Aorta (tissue), 5 donors: ENCODE measurements around the gene SPATA16. TPM values are rescaled to one million over a fixed set of nuclear protein-coding genes. Genes with fewer than 3 reads are reported as not detected.

Source experiments
- ATAC-seq: fragments of 200-7000 bp; cut with Tn5 transposase; one replicate; pipeline ENCODE4 v1.9.1; 2022; ENCODE audit warnings: moderate library complexity; ENCODE audit not compliant: low FRiP score
- DNase-seq, 2 donors: peaks; one replicate each; pipeline ENCODE4 v3.0.0-alpha.2; 2020
- H3K27ac ChIP-seq, 2 donors: one replicate each; pipeline ENCODE4 v1.5.1; 2013; ENCODE audit warnings: low read length in 2 of 2, mild to moderate bottlenecking in 2 of 2, moderate library complexity in 2 of 2, control low read depth in 1 of 2, inconsistent platforms in 1 of 2, low read depth in 1 of 2
- H3K27me3 ChIP-seq, 2 donors: one replicate each; pipeline ENCODE4 v1.6.1; 2013; ENCODE audit warnings: control low read depth in 1 of 2, low read length in 1 of 2, mild to moderate bottlenecking in 1 of 2, moderate library complexity in 1 of 2; ENCODE audit not compliant: insufficient read depth in 2 of 2, control insufficient read depth in 1 of 2
- H3K36me3 ChIP-seq, 2 donors: one replicate each; pipeline ENCODE4 v1.6.1; 2013; ENCODE audit warnings: control low read depth in 1 of 2, low read length in 1 of 2, mild to moderate bottlenecking in 1 of 2; ENCODE audit not compliant: insufficient read depth in 2 of 2, control insufficient read depth in 1 of 2
- H3K4me1 ChIP-seq, 2 donors: one replicate each; pipeline ENCODE4 v1.6.1; 2013; ENCODE audit warnings: low read length in 2 of 2, control low read depth in 1 of 2, mild to moderate bottlenecking in 1 of 2, moderate library complexity in 1 of 2; ENCODE audit not compliant: insufficient read depth in 2 of 2, control insufficient read depth in 1 of 2
- H3K4me3 ChIP-seq, 2 donors: one replicate each; pipeline ENCODE4 v1.5.1; 2013; ENCODE audit warnings: low read length in 2 of 2, control low read depth in 1 of 2, mild to moderate bottlenecking in 1 of 2
- H3K9me3 ChIP-seq: one replicate; pipeline ENCODE4 v1.6.1; 2013; ENCODE audit warnings: mild to moderate bottlenecking, low read length; ENCODE audit not compliant: control insufficient read depth
- WGBS, 2 donors: extraction: QIAGEN DNeasy Blood & Tissue Kit; methylation state at CpG; one replicate each; pipeline ENCODE4 v1.1.7; 2013; 5-methylcytosine and 5-hydroxymethylcytosine counted together
- intact Hi-C, 2 donors: fragments of 100-400 bp; cut with DNase I; formaldehyde crosslinking; loops; one replicate each; pipeline versions ENCODE4 v1.14.2 to v1.15.0; 2022
- polyA plus RNA-seq, 2 donors: library from polyadenylated mRNA; stranded (reverse); fragments of 200-250 nt; gene quantifications; one replicate each; pipeline ENCODE4 v1.2.3, GENCODE V29; 2013
- total RNA-seq, 2 donors: library from RNA; stranded (reverse); fragmentation: NEBNext Ultra II Directional; extraction: Animal tissue kit (Norgen Biotek cat#: 25700); gene quantifications; one replicate each; pipeline ENCODE4 v1.2.1, GENCODE V29; 2021
- donor health status: healthy with polysubstance abuse.
- donor health status: Bipolar disorder and iron deficiency.
- donor health status: DM: no; HTN: no; CAD: no.
- donor health status: DM: no; HTN: no; CAD: no.
- donor health status: DM: yes; HTN: yes; CAD: no.

The SPATA16 gene
- total and polyA plus RNA-seq, 4 donors, result not detected

- DNase-seq, result no peak
- no peaks in the 10 kb centered on the region for H3K9me3 ChIP-seq
- no peak overlapping the region for H3K4me3 ChIP-seq
- H3K27ac ChIP-seq, result no peak overlapping the region
- no peaks in the 10 kb centered on the region for H3K4me1 ChIP-seq
- 55 to 59% methylated on average over 2 of the region's 2 CpGs for WGBS, 2 donors
- no peaks in the 10 kb centered on the region for H3K36me3 ChIP-seq
- no peaks in the 10 kb centered on the region for H3K27me3 ChIP-seq
- ATAC-seq, result no peak
- intact Hi-C loops, result loop anchor here in 1 of 2 donors (5.0 kb wide), 2 partner anchors 209 to 234 kb away; no protein-coding TSS in a partner anchor
These were observed 95.2 kb downstream of the SPATA16 start for GRCh38 chr3:173045770-173046382.

DNA sequence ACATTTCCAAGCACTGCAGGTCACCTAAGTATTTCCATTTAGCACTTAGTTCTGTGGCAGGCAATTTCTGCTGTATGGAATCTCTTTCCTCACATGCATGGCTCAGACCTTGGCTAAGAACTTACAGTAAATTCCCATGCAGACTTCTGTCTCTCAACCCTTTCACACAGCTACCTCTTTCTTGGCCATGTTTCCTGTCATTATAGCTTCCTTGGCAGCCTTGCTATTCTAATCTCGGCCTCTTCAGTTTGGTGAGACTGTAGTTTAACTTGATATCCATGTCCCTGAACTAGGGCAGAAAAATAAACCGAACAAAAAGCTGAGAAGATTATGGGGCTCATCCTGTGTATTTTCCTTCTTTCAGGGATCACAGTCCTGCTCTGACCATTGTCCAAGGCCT, 96.0 kb downstream of the SPATA16 start:
- ATAC-seq, result no peak
- no peaks in the 10 kb centered on the region for H3K4me1 ChIP-seq
- H3K27ac ChIP-seq, result no peak overlapping the region
- no peak for DNase-seq
- no peak overlapping the region for H3K4me3 ChIP-seq
- 61 to 63% methylated on average over 2 of the region's 2 CpGs for WGBS, 2 donors
- no peaks in the 10 kb centered on the region for H3K9me3 ChIP-seq
- no peaks in the 10 kb centered on the region for H3K27me3 ChIP-seq
- H3K36me3 ChIP-seq, result no peaks in the 10 kb centered on the region
- intact Hi-C loops, result loop anchor here in 1 of 2 donors (5.0 kb wide), 2 partner anchors 208 to 233 kb away; no protein-coding TSS in a partner anchor

GRCh38 chr3:173043757-173044156, 97.3 kb downstream of the SPATA16 start:
- no peaks in the 10 kb centered on the region for H3K27me3 ChIP-seq
- no peak overlapping the region for H3K4me3 ChIP-seq
- ATAC-seq (no peak), DNase-seq (no peak)
- no peaks in the 10 kb centered on the region for H3K9me3 ChIP-seq
- WGBS, 2 donors, result 94 to 96% methylated on average over 5 of the region's 5 CpGs
- intact Hi-C loops, result loop anchor here in 1 of 2 donors (1.0 kb wide), 1 partner anchor 12 kb away; no protein-coding TSS in a partner anchor
- H3K4me1 ChIP-seq, result no peaks in the 10 kb centered on the region
- H3K27ac ChIP-seq, result no peak overlapping the region
- H3K36me3 ChIP-seq, result no peaks in the 10 kb centered on the region

DNA sequence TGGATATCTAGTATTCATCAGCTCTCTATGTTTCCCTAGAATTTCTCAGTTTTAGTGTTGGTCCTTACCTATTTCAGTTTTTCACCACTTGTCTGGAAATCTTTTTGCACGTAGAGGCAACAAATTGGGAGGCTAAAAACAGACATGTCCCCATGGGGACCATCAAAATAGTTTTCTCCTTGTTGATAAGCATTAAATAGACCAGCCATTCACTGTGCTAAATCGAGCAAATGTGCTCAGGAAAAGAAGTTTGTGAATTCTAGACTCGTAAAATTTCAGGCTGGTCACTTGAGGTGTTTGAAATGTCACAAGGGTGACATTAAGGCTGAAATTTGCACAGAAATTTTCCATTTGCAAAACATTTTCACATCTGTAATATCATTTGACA, 102.6 kb downstream of the SPATA16 start:
- peaks cover 0 to 1% of the 10 kb centered on the region in 2 donors for H3K4me1 ChIP-seq
- H3K27me3 ChIP-seq, result no peaks in the 10 kb centered on the region
- ATAC-seq (no peak), DNase-seq (no peak)
- no peaks in the 10 kb centered on the region for H3K36me3 ChIP-seq
- WGBS, 2 donors, result 8 to 13% methylated on average over 3 of the region's 3 CpGs
- intact Hi-C loops, result no loop called here
- H3K4me3 ChIP-seq, result no peak overlapping the region
- H3K27ac ChIP-seq, result no peak overlapping the region
- no peaks in the 10 kb centered on the region for H3K9me3 ChIP-seq

DNA sequence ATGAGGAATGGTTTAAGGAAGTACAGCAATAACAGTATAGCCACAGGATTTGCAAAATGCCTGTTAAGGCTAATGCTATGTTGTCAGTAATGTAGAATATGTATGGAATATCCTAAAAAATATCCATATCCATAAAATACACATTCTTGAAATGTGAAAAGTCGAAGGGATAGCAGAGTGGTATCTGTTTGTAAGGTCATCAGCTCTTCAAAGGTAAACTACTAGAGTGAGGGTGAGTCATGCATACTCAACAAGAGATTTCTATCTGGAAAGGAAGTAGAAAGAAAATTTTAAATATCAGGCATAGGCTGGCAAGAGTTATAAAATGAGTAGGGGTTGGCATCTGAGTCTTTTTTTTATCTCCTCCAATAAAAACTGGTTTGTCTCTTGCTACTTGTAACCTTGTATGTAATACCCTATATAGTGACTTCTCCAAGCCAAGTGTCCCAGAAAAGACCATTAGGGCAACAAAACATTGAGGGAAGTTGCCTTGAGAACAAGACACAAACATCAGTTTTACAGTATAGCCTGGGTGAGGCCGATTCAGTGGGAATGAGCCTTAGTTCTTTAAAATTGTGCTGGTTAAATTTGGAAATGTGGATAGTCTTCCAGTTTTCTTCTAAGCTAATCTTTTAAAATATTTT, 103.1 kb downstream of the SPATA16 start:
- H3K27me3 ChIP-seq, result no peaks in the 10 kb centered on the region
- DNase-seq (no peak), ATAC-seq (no peak)
- H3K4me1 ChIP-seq, result peaks cover 0 to 1% of the 10 kb centered on the region in 2 donors
- H3K9me3 ChIP-seq, result no peaks in the 10 kb centered on the region
- H3K4me3 ChIP-seq, result no peak overlapping the region
- 34 to 35% methylated on average over 2 of the region's 2 CpGs for WGBS, 2 donors
- intact Hi-C loops, result no loop called here
- no peaks in the 10 kb centered on the region for H3K36me3 ChIP-seq
- H3K27ac ChIP-seq, result no peak overlapping the region

- DNase-seq (no peak), ATAC-seq (no peak)
- H3K4me3 ChIP-seq, result no peak overlapping the region
- no peaks in the 10 kb centered on the region for H3K36me3 ChIP-seq
- no peaks in the 10 kb centered on the region for H3K4me1 ChIP-seq
- H3K9me3 ChIP-seq, result no peaks in the 10 kb centered on the region
- intact Hi-C loops, result no loop called here
- H3K27ac ChIP-seq, result no peak overlapping the region
- H3K27me3 ChIP-seq, result no peaks in the 10 kb centered on the region
These were observed 110.8 kb downstream of the SPATA16 start for GRCh38 chr3:173030273-173030672.

DNA sequence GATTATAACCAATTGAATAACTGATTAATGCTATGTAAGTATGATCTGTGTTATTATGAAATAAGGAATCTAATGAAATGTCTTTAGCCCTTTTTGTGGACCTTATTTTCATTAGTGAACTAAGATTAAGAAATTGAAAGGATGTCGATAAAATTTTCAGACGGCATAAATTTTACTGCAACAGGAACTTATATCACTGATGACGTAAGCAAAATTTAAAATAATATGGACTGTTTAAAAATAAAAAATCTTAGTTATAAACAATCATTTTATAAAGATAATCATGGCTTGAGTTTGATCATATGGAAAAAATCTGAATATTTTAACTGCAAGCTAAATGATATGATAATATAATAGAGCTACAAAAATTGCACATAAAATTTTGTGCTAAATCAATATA, 112.7 kb downstream of the SPATA16 start:
- DNase-seq, result no peak
- no peaks in the 10 kb centered on the region for H3K4me1 ChIP-seq
- H3K4me3 ChIP-seq, result no peak overlapping the region
- H3K27ac ChIP-seq, result no peak overlapping the region
- WGBS, 2 donors, result 93% methylated on average over 3 of the region's 3 CpGs
- H3K36me3 ChIP-seq, result no peaks in the 10 kb centered on the region
- no peak for ATAC-seq
- H3K9me3 ChIP-seq, result no peaks in the 10 kb centered on the region
- no peaks in the 10 kb centered on the region for H3K27me3 ChIP-seq
- intact Hi-C loops, result no loop called here

- H3K27ac ChIP-seq, result no peak overlapping the region
- no peaks in the 10 kb centered on the region for H3K27me3 ChIP-seq
- DNase-seq (no peak), ATAC-seq (no peak)
- no peaks in the 10 kb centered on the region for H3K36me3 ChIP-seq
- no peak overlapping the region for H3K4me3 ChIP-seq
- H3K9me3 ChIP-seq, result no peaks in the 10 kb centered on the region
- 83 to 90% methylated on average over 1 of the region's 1 CpG for WGBS, 2 donors
- H3K4me1 ChIP-seq, result no peaks in the 10 kb centered on the region
- intact Hi-C loops, result no loop called here
These were observed 113.6 kb downstream of the SPATA16 start for GRCh38 chr3:173027429-173027828.

DNA sequence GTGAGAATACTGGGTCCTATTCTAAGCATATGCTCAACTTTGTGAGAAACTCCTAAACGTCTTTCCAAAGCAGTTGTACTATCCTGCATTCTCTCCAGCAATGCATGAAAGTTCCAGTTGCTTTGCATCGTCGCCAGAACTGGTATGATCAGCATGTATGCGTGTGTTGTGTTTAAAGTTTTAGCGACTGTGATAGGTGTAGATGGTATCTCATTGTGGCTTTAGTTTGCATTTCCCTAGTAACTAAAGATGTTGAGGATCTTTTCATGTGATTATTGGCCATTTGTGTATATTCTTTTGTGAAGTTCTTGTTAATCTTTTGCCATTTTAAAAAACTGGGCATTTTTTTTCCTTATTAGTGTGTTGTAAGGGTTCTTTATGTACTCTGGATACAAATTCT, 115.1 kb downstream of the SPATA16 start:
- H3K27ac ChIP-seq, result no peak overlapping the region
- no peaks in the 10 kb centered on the region for H3K9me3 ChIP-seq
- no peaks in the 10 kb centered on the region for H3K4me1 ChIP-seq
- no peaks in the 10 kb centered on the region for H3K27me3 ChIP-seq
- H3K4me3 ChIP-seq, result no peak overlapping the region
- no peak for DNase-seq
- intact Hi-C loops, result no loop called here
- no peak for ATAC-seq
- no peaks in the 10 kb centered on the region for H3K36me3 ChIP-seq
- WGBS, 2 donors, result 49 to 57% methylated on average over 5 of the region's 5 CpGs
